OCI-LY3 (cell line): ENCODE results near the gene UBAC2.

Experiments
- EZH2phosphoT487 ChIP-seq: fragments of 200-600 bp; shearing (Covaris generic); IDR thresholded peaks from 2 replicates; pipeline ENCODE4 v1.6.1; 2018; ENCODE audit warnings: antibody characterized with exemption, mixed run types, low read depth
- TF ChIP-seq, protein P1 (sequence below): fragments of 200-600, 300-600 bp; sonication (generic); IDR thresholded peaks from 2 replicates; pipeline ENCODE4 v1.5.1; 2014; ENCODE audit warnings: antibody characterized with exemption, low read length, low read depth

DNA sequence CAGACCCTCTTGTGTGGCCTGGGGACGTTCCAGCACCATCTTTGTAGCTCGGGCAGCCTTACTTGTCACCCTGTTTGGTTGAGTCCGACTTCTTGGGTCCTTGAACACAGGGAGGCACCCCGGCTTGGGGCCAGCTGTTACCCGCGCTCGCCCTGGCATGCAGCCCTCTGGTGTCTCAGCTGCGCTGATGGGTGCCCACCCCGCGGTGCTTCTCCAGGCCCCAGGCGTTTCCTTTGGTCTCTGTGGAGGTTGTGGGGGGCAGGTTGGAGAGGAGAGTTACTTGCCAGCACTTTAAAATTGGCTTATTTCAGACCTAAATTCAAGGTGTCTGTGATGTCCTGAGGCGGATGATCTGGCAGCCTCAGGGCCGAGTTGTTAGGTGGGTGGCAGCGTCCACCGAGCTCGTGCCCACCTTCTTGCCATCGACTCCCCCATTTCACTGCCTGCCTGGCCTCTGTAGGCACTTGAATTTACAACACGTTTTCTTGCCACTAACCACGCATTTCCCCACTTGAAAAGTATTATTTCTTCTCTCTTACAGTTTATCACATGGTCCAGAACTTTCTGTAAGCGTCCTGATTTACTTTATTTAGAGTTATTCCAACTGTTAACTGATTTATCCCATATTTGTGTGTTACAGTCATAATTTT lies 16.9 kb downstream of the UBAC2 start:
- TF ChIP-seq, protein P1, sequence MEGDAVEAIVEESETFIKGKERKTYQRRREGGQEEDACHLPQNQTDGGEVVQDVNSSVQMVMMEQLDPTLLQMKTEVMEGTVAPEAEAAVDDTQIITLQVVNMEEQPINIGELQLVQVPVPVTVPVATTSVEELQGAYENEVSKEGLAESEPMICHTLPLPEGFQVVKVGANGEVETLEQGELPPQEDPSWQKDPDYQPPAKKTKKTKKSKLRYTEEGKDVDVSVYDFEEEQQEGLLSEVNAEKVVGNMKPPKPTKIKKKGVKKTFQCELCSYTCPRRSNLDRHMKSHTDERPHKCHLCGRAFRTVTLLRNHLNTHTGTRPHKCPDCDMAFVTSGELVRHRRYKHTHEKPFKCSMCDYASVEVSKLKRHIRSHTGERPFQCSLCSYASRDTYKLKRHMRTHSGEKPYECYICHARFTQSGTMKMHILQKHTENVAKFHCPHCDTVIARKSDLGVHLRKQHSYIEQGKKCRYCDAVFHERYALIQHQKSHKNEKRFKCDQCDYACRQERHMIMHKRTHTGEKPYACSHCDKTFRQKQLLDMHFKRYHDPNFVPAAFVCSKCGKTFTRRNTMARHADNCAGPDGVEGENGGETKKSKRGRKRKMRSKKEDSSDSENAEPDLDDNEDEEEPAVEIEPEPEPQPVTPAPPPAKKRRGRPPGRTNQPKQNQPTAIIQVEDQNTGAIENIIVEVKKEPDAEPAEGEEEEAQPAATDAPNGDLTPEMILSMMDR, result no peak
- TF ChIP-seq EZH2phosphoT487, result no peak
